ENCODE results near the gene IL27RA.
A peak's percentile ranks its signal among the peaks of the same experiment; 100 is the strongest.

The IL27RA gene

GRCh38 chr19:14061081-14061749 lies 29.7 kb downstream of the IL27RA start:
- no peak for DNase-seq

GRCh38 chr19:14061751-14062557 lies 30.4 kb downstream of the IL27RA start, which contains the start of gene PALM3:
Gene PALM3 (minus strand): TSS chr19:14062076. CDS start chr19:14061980, 96 bp downstream.
- no peak for DNase-seq

- DNase-seq, result no peak
Observed at GRCh38 chr19:14062558-14062855, 30.9 kb downstream of the IL27RA start.

GRCh38 chr19:14063105-14063504 lies 31.5 kb downstream of the IL27RA start:
- DNase-seq, result no peak

GRCh38 chr19:14066134-14066533 lies 34.6 kb downstream of the IL27RA start:
- no peak for DNase-seq

- no peak for DNase-seq
Observed at GRCh38 chr19:14070268-14071050, 38.9 kb downstream of the IL27RA start.

- peak; percentile 52 for DNase-seq
Observed at GRCh38 chr19:14072535-14073260, 41.1 kb downstream of the IL27RA start, which contains the start of gene MISP3. Gene MISP3 (plus strand): TSS chr19:14072786. CDS start chr19:14073310, 524 bp downstream.

- peak; percentile 84 for DNase-seq
Observed at GRCh38 chr19:14073261-14073924, 41.8 kb downstream of the IL27RA start.

GRCh38 chr19:14073925-14074838 lies 42.6 kb downstream of the IL27RA start:
- DNase-seq, result peak; percentile 38

GRCh38 chr19:14078411-14078810 lies 46.8 kb downstream of the IL27RA start:
- DNase-seq, result no peak

GRCh38 chr19:14080887-14081796 lies 49.6 kb downstream of the IL27RA start:
- DNase-seq, result peak; percentile 100

GRCh38 chr19:14081797-14082674 lies 50.5 kb downstream of the IL27RA start:
- peak; percentile 31 for DNase-seq

GRCh38 chr19:14082675-14082960 lies 51.1 kb downstream of the IL27RA start:
- DNase-seq, result no peak

GRCh38 chr19:14085309-14085995 lies 53.9 kb downstream of the IL27RA start, which contains the start of gene C19orf67:
Gene C19orf67 (minus strand): TSS chr19:14085783. CDS start chr19:14085627, 156 bp downstream.
- DNase-seq, result no peak

GRCh38 chr19:14086098-14086497 lies 54.5 kb downstream of the IL27RA start:
- no peak for DNase-seq

- DNase-seq, result no peak
Observed at GRCh38 chr19:14088634-14089411, 57.3 kb downstream of the IL27RA start.

- peak; percentile 30 for DNase-seq
Observed at GRCh38 chr19:14089412-14089661, 57.8 kb downstream of the IL27RA start.

Measured in activated CD4-positive, alpha-beta T cell treated with anti-CD3 and anti-CD28 coated beads, Interleukin-2, Interleukin-6, amounts not matched to agents 100 ng/mL and 50 ng/mL, durations not matched to agents 16 hours and 8 hours (primary cell).